GM18951 (cell line): Measurements from ENCODE around the gene TTC7B.

Source experiments
- POLR2A ChIP-seq: IDR thresholded peaks from 4 replicates; pipeline ENCODE4 v1.6.1; 2011; ENCODE audit warnings: mild to moderate bottlenecking; ENCODE audit not compliant: insufficient read length, insufficient read depth; ENCODE audit errors: extremely low read depth
- in situ Hi-C: fragments of 300-500 bp; cut with MboI; formaldehyde crosslinking; loops from one replicate; pipeline ENCODE4 v1.12.0; 2022; ENCODE audit warnings: low sequenced_read_pairs, mixed read lengths, inconsistent platforms; ENCODE audit not compliant: unreplicated experiment

Gene TTC7B

DNA sequence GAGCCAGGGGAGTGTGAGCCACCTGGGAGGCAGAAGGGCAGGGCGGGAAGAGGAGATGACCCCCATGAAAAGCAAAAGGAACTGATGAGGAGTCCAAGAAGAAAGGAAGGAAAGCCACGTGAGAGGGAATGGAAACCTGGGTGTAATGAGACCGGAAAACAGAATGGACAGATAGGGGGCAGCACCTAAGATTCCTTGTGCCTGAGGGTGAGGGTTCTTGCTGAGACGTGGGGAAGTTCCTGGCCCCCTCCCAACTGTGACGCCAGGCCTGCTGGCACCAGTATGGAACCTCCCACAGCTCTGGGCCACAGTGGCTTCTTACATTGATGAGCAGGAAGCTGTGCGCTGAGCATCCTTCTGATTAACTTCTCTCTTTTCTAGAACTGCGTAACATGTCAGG lies 30.8 kb downstream of the TTC7B start:
- in situ Hi-C loops, result no loop called here
- no peak for TF ChIP-seq POLR2A

DNA sequence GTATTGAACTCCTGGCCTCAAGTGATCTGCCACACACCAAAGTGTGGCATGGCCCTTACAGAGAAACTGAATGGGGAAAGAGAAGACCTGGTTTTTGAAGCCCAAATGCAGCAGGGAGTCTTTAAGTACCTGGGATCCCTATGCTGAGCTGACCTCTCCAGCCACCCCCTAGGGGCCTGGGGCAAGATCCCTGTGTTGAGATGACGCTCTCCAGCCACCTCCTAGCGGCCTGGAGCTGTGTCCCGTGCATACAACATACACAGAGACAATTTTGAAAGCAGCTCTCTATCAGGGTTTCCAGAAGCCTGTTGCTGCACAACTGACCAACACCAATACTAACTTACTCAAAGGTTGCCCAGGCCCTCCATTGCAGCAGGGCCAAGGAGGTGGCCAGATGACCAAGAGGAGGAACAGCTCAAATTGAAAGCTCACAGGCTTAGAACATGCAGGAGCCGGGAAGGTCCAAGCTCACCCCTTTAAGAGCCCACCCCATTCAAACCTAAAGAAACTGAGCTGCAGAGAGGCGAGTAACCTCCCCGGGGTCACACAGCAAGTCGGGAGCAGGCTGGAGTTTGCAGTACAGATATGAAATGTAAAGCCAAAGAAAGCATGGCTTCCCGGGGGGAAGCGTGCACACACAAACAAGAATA lies 31.5 kb downstream of the TTC7B start:
- no peak for TF ChIP-seq POLR2A
- in situ Hi-C loops, result no loop called here

DNA sequence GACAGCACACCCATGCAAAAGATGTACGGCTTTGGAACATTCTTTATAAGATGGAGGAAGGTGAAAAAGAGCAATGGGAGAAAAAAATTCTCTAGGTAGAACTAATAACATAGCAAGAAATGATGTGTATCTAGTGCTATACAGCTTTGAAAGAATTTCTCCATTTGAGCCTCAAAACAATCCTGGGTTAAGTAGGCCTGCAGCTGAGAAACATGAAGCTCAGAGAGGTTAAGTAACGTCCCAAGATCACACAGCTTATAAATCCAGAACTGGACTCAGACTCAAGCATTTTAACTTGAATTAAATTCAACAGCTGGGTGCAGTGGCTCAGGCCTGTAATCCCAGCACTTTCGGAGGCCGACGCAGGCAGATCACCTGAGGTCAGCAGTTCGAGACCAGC lies 32.9 kb downstream of the TTC7B start:
- no peak for TF ChIP-seq POLR2A
- in situ Hi-C loops, result no loop called here

DNA sequence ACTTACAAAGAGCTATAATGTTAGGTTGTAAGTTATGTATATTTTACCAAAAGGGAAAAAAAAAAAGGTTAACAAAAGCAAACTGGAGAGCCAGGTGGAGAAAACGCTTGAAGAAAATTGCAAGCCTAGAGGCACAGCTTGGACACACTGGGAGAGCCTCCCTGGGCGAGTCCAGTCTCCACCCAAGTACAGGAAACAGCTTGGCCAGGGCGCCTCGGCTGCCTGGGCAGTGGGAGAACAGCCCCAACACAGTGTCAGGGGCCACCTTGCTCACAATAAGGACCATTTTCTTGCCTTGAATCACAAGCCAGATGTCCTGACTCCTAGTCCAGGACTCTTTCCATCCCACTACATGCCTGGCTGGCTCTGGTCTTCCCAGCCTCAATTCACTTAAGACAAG lies 33.3 kb downstream of the TTC7B start:
- in situ Hi-C loops, result no loop called here
- TF ChIP-seq POLR2A, result no peak

DNA sequence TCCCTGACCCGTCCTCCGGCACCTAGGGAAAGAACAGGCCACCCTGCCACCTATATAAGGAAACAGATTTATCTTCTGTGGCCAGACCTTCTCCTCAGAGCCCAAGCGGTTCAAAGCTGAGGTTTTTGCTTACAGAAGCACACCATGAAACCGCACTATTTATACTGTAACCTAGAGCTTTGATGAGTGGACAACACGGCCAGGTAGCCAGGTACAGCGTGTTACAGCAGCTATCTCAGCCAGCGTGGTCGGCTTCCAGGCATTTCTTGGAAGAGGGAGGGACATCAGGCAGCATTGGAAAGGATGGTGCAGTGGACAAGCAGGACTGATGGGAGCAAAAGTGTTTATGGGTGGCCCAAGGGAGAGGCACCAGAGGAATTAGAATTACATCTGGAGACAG lies 34.4 kb downstream of the TTC7B start:
- in situ Hi-C loops, result no loop called here
- TF ChIP-seq POLR2A, result no peak

DNA sequence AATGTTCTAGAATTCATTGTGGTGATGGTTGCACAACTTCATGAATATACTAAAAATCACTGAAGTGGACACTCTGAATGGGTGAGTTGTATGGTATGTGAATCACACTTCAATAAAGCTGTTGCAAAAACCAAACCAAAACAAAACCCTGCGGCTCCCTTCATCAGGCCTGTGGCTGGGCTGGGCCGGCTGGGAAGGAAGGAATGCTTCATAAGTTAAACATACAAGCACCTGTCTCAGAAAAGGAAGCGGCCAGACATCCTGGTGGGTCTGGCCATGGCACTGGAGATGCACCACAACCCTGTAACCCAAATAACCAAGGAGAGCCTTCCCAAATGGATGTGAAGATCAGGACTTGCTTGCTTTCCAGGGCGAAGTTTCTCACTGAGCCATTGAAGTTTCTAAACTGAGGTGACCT lies 34.9 kb downstream of the TTC7B start:
- no peak for TF ChIP-seq POLR2A
- in situ Hi-C loops, result no loop called here

DNA sequence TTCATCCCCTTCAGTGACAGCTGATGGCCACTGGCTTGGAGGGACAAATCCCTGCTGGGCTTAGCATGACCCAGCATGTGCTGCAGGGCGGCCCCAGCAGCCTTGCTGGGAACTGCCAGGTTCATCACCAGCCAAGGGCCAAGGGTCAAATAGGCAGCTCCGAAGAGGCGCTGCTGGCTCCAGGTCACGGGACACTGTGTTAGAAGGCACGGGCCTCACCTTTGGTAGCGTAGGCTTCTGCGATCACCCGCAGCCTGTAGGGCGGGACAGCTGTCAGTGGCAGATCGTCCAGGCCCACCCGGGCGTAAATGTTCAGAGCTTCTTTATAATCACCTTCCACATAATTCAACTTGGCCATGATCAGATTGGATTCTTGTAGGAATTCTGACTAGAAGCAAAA lies 35.7 kb downstream of the TTC7B start:
- TF ChIP-seq POLR2A, result no peak
- in situ Hi-C loops, result no loop called here

DNA sequence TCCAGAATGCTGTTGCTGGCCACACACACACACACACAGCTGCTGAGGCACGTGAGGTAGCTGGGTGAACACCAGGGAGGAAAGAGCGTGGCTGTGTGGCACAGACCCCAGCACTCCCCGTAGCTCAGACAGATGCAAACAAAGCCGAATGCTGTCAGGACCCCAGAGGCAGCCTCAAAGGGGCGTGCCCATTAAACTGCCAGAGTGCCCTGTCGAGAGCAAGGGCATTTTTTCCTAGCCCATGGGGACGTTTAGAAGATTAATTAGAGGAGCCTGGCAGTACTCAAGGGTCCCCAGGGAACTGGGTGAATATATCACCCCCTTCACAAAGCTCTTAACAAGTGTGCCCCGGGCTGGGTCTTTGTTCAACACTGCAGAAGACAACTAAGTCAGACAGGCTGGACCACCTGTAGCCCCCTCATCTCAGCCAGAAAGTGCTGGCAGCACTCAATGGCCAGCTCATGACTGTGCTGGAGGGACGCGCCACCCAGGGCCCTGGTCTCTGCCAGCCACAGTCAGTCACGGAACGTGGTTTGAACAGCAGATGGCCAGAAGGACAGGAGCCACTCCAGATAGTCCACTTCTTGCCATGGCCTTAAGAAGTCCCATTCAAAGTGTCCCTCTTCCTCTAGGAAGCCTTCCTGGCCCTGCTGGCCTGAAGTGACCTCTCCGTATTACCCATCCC lies 37.5 kb downstream of the TTC7B start:
- in situ Hi-C loops, result no loop called here
- no peak for TF ChIP-seq POLR2A

DNA sequence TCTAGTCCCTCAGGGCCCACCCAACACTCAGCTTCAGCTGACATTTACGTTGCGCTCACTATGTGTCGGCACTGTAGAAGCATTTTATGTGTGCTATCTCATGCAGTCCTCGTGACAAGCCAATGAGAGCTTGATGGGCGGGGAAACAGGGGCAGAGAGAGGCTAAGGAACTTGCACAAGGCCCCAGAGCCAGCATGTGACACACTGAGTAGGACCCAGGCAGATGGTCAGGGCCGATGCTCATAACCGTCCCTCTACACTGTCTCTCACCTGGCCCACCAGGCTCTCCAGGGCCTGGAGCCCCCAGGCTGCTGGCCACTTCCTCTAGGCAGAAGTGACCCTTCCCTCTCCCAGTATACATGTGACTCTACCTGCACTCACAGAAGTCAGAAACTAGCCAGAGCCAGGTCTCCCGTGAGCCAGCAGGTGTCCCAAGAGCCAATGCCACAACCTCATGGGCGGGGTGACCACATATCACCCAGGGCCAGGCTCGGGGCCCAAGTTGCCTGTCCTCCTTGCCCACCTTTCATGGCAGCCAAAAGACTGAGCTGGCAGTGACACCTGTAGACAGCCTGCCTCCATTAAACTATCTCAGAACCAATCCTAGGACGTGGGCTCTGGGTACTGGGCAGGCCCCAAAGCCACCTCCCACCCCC lies 38.3 kb downstream of the TTC7B start:
- TF ChIP-seq POLR2A, result no peak
- in situ Hi-C loops, result no loop called here

DNA sequence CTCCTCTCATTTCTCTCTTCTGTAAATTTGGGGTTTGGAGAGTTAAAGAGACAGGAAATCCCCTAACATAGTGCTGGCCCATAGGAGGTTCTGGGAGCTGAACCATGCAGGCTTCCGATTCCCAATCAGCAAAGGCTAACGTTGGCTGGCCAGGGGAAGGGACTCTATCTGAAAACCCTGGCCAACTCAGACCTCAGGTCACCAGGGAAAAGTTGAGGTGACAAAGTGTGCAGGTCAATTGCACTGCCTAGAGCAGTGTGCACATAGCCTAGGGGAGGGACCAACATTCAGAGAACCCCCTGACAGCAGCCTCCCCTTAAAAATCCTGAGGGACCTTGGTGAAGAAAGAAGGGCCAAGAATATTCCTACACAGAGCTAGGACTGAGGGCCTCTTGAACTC lies 38.9 kb downstream of the TTC7B start:
- in situ Hi-C loops, result no loop called here
- no peak for TF ChIP-seq POLR2A

DNA sequence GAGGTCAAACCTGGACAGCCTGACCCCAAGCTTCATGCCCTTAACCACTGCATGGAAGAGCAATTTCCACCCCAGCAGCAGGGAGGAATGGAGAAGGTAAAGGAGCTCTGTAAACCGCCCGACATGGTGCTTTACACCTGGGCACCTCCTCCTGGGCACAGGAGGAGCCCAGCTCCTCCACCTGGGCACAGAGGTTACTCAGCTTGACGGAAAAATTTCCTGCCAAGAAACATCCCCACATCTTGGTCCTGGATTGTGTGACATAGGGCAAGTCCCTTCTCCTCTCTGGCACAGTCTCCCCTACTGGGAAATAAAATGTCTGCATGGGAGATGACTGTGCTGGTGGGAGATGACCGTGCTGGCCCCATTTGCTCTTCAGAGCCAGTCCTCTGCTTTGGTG lies 40.8 kb downstream of the TTC7B start:
- no peak for TF ChIP-seq POLR2A
- in situ Hi-C loops, result no loop called here

DNA sequence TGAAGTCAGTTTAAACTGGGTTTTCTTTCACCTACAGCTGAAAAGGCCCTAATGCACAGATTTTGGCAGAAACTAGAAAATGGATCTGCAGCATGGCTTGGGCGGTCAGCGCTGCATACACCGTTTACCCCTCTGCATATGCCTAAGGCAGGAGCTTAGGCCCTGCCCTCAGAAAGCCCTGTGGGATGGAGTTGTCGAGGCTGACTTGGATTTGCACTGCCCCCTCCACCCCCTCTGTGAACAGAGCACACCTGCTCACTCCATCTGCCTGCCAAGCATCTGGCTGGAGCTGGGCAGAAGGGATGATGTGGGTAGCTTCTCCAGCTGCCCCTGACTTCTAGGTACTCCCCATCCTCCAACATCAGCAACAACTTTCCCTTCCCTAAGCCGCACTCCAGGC lies 41.9 kb downstream of the TTC7B start:
- in situ Hi-C loops, result no loop called here
- TF ChIP-seq POLR2A, result no peak

DNA sequence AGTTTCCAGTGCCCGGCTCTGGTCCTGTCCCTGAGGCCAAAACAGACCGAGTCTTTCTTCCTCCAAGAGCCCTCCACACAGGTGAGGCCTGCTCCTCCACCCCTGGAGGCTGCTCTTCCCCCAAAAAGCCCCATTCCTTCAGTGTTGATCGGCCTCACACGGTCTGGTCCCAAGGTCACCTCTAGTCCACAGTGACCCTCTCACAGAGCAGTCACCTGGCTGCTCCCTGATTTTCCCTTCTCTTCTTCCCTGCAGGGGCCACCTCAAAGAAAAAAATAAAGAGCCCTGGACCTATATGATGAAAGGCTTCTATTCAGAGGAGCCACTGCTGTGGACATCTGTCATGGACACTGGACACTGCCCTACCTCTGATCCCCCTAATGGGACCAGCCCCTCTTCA lies 42.5 kb downstream of the TTC7B start:
- TF ChIP-seq POLR2A, result no peak
- in situ Hi-C loops, result no loop called here

DNA sequence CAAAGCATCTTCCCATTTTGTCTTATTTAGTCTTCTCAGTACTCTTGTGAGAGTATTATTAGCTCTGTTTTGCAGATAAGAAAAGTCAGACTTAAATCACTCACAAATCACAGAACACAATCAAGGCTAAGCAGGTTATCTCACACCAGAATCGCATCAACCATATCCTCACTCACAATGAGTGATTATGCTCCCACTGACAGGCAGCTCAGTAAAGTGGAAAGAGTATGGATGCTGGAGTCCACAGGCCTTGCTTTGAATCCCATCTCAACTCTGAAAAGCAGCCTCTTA lies 43.1 kb downstream of the TTC7B start:
- in situ Hi-C loops, result no loop called here
- TF ChIP-seq POLR2A, result no peak
